Aorta (tissue), 5 donors: ENCODE results near the gene PELI1. TPM values are rescaled to one million over a fixed set of nuclear protein-coding genes. Genes with fewer than 3 reads are reported as not detected.
A peak's percentile ranks its signal among the peaks of the same experiment; 100 is the strongest.

Source experiments
- ATAC-seq: fragments of 200-7000 bp; cut with Tn5 transposase; one replicate; pipeline ENCODE4 v1.9.1; 2022; ENCODE audit warnings: moderate library complexity; ENCODE audit not compliant: low FRiP score
- DNase-seq, 2 donors: peaks; one replicate each; pipeline ENCODE4 v3.0.0-alpha.2; 2020
- H3K27ac ChIP-seq, 2 donors: one replicate each; pipeline ENCODE4 v1.5.1; 2013; ENCODE audit warnings: low read length in 2 of 2, mild to moderate bottlenecking in 2 of 2, moderate library complexity in 2 of 2, control low read depth in 1 of 2, inconsistent platforms in 1 of 2, low read depth in 1 of 2
- H3K27me3 ChIP-seq, 2 donors: one replicate each; pipeline ENCODE4 v1.6.1; 2013; ENCODE audit warnings: control low read depth in 1 of 2, low read length in 1 of 2, mild to moderate bottlenecking in 1 of 2, moderate library complexity in 1 of 2; ENCODE audit not compliant: insufficient read depth in 2 of 2, control insufficient read depth in 1 of 2
- H3K36me3 ChIP-seq, 2 donors: one replicate each; pipeline ENCODE4 v1.6.1; 2013; ENCODE audit warnings: control low read depth in 1 of 2, low read length in 1 of 2, mild to moderate bottlenecking in 1 of 2; ENCODE audit not compliant: insufficient read depth in 2 of 2, control insufficient read depth in 1 of 2
- H3K4me1 ChIP-seq, 2 donors: one replicate each; pipeline ENCODE4 v1.6.1; 2013; ENCODE audit warnings: low read length in 2 of 2, control low read depth in 1 of 2, mild to moderate bottlenecking in 1 of 2, moderate library complexity in 1 of 2; ENCODE audit not compliant: insufficient read depth in 2 of 2, control insufficient read depth in 1 of 2
- H3K4me3 ChIP-seq, 2 donors: one replicate each; pipeline ENCODE4 v1.5.1; 2013; ENCODE audit warnings: low read length in 2 of 2, control low read depth in 1 of 2, mild to moderate bottlenecking in 1 of 2
- H3K9me3 ChIP-seq: one replicate; pipeline ENCODE4 v1.6.1; 2013; ENCODE audit warnings: mild to moderate bottlenecking, low read length; ENCODE audit not compliant: control insufficient read depth
- WGBS, 2 donors: extraction: QIAGEN DNeasy Blood & Tissue Kit; methylation state at CpG; one replicate each; pipeline ENCODE4 v1.1.7; 2013; 5-methylcytosine and 5-hydroxymethylcytosine counted together
- intact Hi-C, 2 donors: fragments of 100-400 bp; cut with DNase I; formaldehyde crosslinking; loops; one replicate each; pipeline versions ENCODE4 v1.14.2 to v1.15.0; 2022
- polyA plus RNA-seq, 2 donors: library from polyadenylated mRNA; stranded (reverse); fragments of 200-250 nt; gene quantifications; one replicate each; pipeline ENCODE4 v1.2.3, GENCODE V29; 2013
- total RNA-seq, 2 donors: library from RNA; stranded (reverse); fragmentation: NEBNext Ultra II Directional; extraction: Animal tissue kit (Norgen Biotek cat#: 25700); gene quantifications; one replicate each; pipeline ENCODE4 v1.2.1, GENCODE V29; 2021
- donor health status: healthy with polysubstance abuse.
- donor health status: Bipolar disorder and iron deficiency.
- donor health status: DM: no; HTN: no; CAD: no.
- donor health status: DM: no; HTN: no; CAD: no.
- donor health status: DM: yes; HTN: yes; CAD: no.

PELI1 gene
- total and polyA plus RNA-seq, 4 donors, result 11.1 to 38.0 (median 23.9) TPM

DNA sequence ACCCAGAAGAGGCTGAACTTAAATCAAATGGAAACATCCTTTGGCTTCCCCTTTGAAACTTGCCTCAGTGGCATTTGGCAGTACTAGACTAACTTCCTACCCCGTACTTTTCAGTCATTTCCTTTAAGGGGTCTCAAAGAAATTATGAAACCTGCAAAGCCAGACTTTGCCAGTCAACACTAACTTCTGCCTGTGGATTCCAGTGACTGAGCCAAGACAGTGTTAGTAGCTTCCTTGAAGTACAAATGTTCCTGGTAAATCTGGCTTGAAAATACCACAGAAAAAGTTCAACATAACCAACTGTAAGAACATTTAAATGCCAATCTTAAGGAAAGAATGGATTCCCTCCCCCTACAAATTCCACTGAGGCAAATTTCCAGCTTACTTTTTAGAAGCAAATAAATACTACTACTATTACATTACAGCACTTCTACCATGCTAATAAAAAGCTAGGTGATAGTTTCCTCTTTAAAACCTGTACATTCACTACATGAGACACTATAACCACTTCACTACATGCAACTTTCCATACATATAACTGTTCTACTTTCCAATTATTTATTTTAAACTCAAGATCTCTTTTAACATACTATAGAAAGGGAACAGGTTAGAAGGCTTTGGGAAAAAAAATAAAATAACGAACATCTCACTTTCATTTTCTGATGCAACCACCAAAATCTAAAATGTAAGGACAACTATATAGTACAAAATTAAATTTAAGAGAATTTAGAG is 2.4 kb downstream of the PELI1 start:
- Histone ChIP-seq H3K4me1 (no peaks in the 10 kb centered on the region), H3K4me3 (peak overlapping the region in 1 of 2 donors; percentile 26), H3K9me3 (no peaks in the 10 kb centered on the region), H3K36me3 (no peaks in the 10 kb centered on the region), H3K27ac (peak overlapping the region in 1 of 2 donors; percentile 25), H3K27me3 (no peaks in the 10 kb centered on the region)
- ATAC-seq (no peak), DNase-seq (no peak)
- intact Hi-C loops, result loop anchor here in 1 of 2 donors (5.0 kb wide), 2 partner anchors 80 to 95 kb away; no protein-coding TSS in a partner anchor
- 7 to 14% methylated on average over 2 of the region's 2 CpGs for WGBS, 2 donors

GRCh38 chr2:64140665-64141200 is 3.5 kb downstream of the PELI1 start:
- ATAC-seq (no peak), DNase-seq (no peak)
- intact Hi-C loops, result loop anchor here in 1 of 2 donors (5.0 kb wide), 2 partner anchors 78 to 93 kb away; no protein-coding TSS in a partner anchor
- H3K36me3 ChIP-seq, result no peaks in the 10 kb centered on the region
- no peaks in the 10 kb centered on the region for H3K9me3 ChIP-seq
- no peaks in the 10 kb centered on the region for H3K27me3 ChIP-seq
- no peaks in the 10 kb centered on the region for H3K4me1 ChIP-seq
- no peak overlapping the region for H3K27ac ChIP-seq
- H3K4me3 ChIP-seq, result no peak overlapping the region

GRCh38 chr2:64139956-64140355 is 4.3 kb downstream of the PELI1 start:
- ATAC-seq, result no peak
- intact Hi-C loops, result loop anchor here in 1 of 2 donors (5.0 kb wide), 2 partner anchors 78 to 93 kb away; no protein-coding TSS in a partner anchor
- H3K4me1 ChIP-seq, result no peaks in the 10 kb centered on the region
- no peaks in the 10 kb centered on the region for H3K9me3 ChIP-seq
- no peaks in the 10 kb centered on the region for H3K36me3 ChIP-seq
- H3K4me3 ChIP-seq, result no peak overlapping the region
- H3K27me3 ChIP-seq, result no peaks in the 10 kb centered on the region
- no peak for DNase-seq
- no peak overlapping the region for H3K27ac ChIP-seq
- WGBS, 2 donors, result 3 to 4% methylated on average over 2 of the region's 2 CpGs

DNA sequence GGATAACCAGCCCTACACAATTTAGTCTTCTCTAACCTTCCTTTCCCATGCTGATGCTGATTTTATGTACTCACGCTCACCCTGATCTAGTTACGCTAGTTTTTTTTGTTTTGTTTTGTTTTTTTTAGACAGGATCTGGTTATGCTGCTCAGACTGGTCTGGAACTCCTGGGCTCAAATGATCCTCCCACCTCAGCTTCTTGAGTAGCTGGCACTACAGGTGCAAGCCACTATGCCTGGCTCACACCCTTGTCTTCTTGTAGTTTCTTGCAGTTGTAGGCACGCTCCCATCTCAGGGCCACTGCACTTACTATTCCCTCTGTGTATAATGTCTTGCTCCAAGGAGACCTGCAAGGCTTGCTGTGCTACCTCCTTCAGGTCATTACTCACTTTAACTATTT is 6.2 kb downstream of the PELI1 start:
- ATAC-seq (peak; percentile 59), DNase-seq (no peak)
- H3K27me3 ChIP-seq, result no peaks in the 10 kb centered on the region
- H3K27ac ChIP-seq, result no peak overlapping the region
- intact Hi-C loops, result no loop called here
- WGBS, 2 donors, result 90 to 98% methylated on average over 3 of the region's 3 CpGs
- no peaks in the 10 kb centered on the region for H3K9me3 ChIP-seq
- no peaks in the 10 kb centered on the region for H3K4me1 ChIP-seq
- no peak overlapping the region for H3K4me3 ChIP-seq
- no peaks in the 10 kb centered on the region for H3K36me3 ChIP-seq

DNA sequence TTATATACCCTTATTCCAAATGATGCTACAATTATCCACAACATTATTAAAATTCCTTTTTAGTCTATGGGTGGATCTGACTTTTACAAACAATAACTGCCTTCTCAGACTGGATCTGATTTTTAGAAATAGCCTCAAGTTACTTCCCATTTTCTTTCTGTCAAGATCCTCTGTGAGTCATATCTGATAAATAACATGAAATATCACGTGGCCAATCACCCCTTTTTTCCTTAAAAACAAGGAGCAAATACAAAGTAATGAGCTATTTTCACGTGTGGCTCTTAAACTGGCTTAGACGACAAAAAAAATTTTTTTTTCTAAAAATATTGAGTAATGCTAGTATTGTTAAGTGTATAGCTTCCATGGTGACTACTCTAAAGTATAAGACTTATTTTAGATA is 6.7 kb downstream of the PELI1 start:
- no peak for ATAC-seq
- H3K36me3 ChIP-seq, result no peaks in the 10 kb centered on the region
- H3K9me3 ChIP-seq, result no peaks in the 10 kb centered on the region
- no peak overlapping the region for H3K27ac ChIP-seq
- H3K27me3 ChIP-seq, result no peaks in the 10 kb centered on the region
- H3K4me1 ChIP-seq, result no peaks in the 10 kb centered on the region
- DNase-seq, result no peak
- intact Hi-C loops, result no loop called here
- WGBS, 2 donors, result 55 to 75% methylated on average over 3 of the region's 3 CpGs
- H3K4me3 ChIP-seq, result no peak overlapping the region

DNA sequence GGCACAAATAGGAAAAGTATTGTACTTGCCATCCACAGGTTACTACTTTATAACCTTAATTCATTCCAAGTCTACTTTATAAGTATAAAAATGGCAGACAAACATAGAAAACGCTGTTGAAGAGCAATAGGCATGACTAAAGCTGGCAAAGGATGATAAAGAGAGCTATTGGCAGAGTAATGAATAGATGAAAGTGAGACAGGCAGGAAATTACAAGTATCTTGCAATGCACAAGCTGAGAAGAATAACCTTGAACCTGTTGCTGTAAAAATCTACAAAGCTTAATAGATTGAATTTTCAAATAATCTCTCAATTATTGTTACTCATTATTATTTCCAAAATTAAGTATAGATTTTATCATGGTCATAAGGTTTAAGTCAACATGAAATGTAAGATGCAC is 8.8 kb downstream of the PELI1 start:
- no peaks in the 10 kb centered on the region for H3K36me3 ChIP-seq
- intact Hi-C loops, result no loop called here
- H3K4me3 ChIP-seq, result no peak overlapping the region
- no peaks in the 10 kb centered on the region for H3K9me3 ChIP-seq
- WGBS, 2 donors, result 20 to 43% methylated on average over 1 of the region's 1 CpG
- no peaks in the 10 kb centered on the region for H3K27me3 ChIP-seq
- no peaks in the 10 kb centered on the region for H3K4me1 ChIP-seq
- H3K27ac ChIP-seq, result no peak overlapping the region
- ATAC-seq (no peak), DNase-seq (no peak)

- Histone ChIP-seq H3K4me1 (no peaks in the 10 kb centered on the region), H3K27ac (no peak overlapping the region), H3K27me3 (no peaks in the 10 kb centered on the region), H3K9me3 (no peaks in the 10 kb centered on the region), H3K4me3 (no peak overlapping the region), H3K36me3 (no peaks in the 10 kb centered on the region)
- intact Hi-C loops, result no loop called here
- ATAC-seq (no peak), DNase-seq (no peak)
Observed at GRCh38 chr2:64134813-64135212, 9.4 kb downstream of the PELI1 start.

- intact Hi-C loops, result no loop called here
- no peaks in the 10 kb centered on the region for H3K27me3 ChIP-seq
- no peak overlapping the region for H3K4me3 ChIP-seq
- no peaks in the 10 kb centered on the region for H3K9me3 ChIP-seq
- H3K27ac ChIP-seq, result no peak overlapping the region
- ATAC-seq, result no peak
- H3K4me1 ChIP-seq, result no peaks in the 10 kb centered on the region
- no peaks in the 10 kb centered on the region for H3K36me3 ChIP-seq
- no peak for DNase-seq
Observed at GRCh38 chr2:64133828-64134227, 10.4 kb downstream of the PELI1 start.

GRCh38 chr2:64133354-64133753 is 10.9 kb downstream of the PELI1 start:
- intact Hi-C loops, result no loop called here
- H3K27me3 ChIP-seq, result no peaks in the 10 kb centered on the region
- H3K9me3 ChIP-seq, result no peaks in the 10 kb centered on the region
- DNase-seq (no peak), ATAC-seq (no peak)
- no peaks in the 10 kb centered on the region for H3K36me3 ChIP-seq
- no peak overlapping the region for H3K4me3 ChIP-seq
- no peak overlapping the region for H3K27ac ChIP-seq
- H3K4me1 ChIP-seq, result no peaks in the 10 kb centered on the region
- WGBS, 2 donors, result 92 to 97% methylated on average over 1 of the region's 1 CpG
